Transverse colon (tissue), 4 donors: ENCODE measurements around the gene P4HA3. TPM values are rescaled to one million over a fixed set of nuclear protein-coding genes. Genes with fewer than 3 reads are reported as not detected.
"Not testable (repeated sequence)": the region's sequence is repeated elsewhere in the genome, so short reads cannot be mapped to it uniquely, and the experiment has no call there.

Experiments used
- DNase-seq: peaks from one replicate; pipeline ENCODE4 v3.0.0-alpha.2; 2019
- H3K27ac ChIP-seq, 4 donors: fragments of 200-600 bp; sonication (generic); 2 replicates each; pipeline ENCODE4 v1.5.1; 2016 to 2018; ENCODE audit warnings: inconsistent platforms in 4 of 4
- H3K27me3 ChIP-seq: fragments of 200-600 bp; sonication (generic); 2 replicates; pipeline ENCODE4 v1.5.1; 2017; ENCODE audit warnings: inconsistent platforms
- H3K36me3 ChIP-seq, 4 donors: fragments of 200-600 bp; sonication (generic); 2 replicates each; pipeline ENCODE4 v1.5.1; 2017 to 2019; ENCODE audit warnings: inconsistent platforms in 4 of 4
- H3K4me1 ChIP-seq, 4 donors: fragments of 200-600 bp; sonication (generic); 2 replicates each; pipeline ENCODE4 v1.5.1; 2017 to 2020; ENCODE audit warnings: inconsistent platforms in 4 of 4
- H3K4me3 ChIP-seq, 4 donors: fragments of 200-600 bp; sonication (generic); 1 replicate in 1 of 4; 2 replicates in 3 of 4; pipeline versions ENCODE4 v1.5.1 to v1.6.1; 2017 to 2019; ENCODE audit warnings: inconsistent platforms in 4 of 4
- H3K9me3 ChIP-seq, 2 donors: fragments of 200-600 bp; sonication (generic); 2 replicates each; pipeline ENCODE4 v1.5.1; 2017 to 2019; ENCODE audit warnings: inconsistent platforms in 2 of 2
- EP300 ChIP-seq: sonication (generic); formaldehyde crosslinking; IDR thresholded peaks from one replicate; pipeline ENCODE4 v1.6.1; 2017; ENCODE audit warnings: antibody characterized with exemption, low read depth
- POLR2A ChIP-seq: fragments of 450-650 bp; IDR thresholded peaks from one replicate; pipeline ENCODE4 v1.6.1; 2016; ENCODE audit warnings: antibody characterized with exemption, mild to moderate bottlenecking, moderate library complexity
- POLR2AphosphoS5 ChIP-seq, 3 donors: sonication (generic); formaldehyde crosslinking; IDR thresholded peaks; one replicate each; pipeline ENCODE4 v1.6.1; 2016; ENCODE audit warnings: antibody characterized with exemption in 3 of 3
- WGBS, 2 donors: methylation state at CpG; one replicate each; pipeline ENCODE4 v1.1.5; 2018; ENCODE audit warnings: low coverage in 1 of 2; 5-methylcytosine and 5-hydroxymethylcytosine counted together
- in situ Hi-C, 4 donors: fragments of 200-750 bp; cut with MboI; loops; one replicate each; pipeline versions ENCODE4 v1.15.0 to v1.15.1; 2017; ENCODE audit warnings: low sequenced_read_pairs in 3 of 4, low pct_ligation_motif_present in 1 of 4, low pct_unique_long_range_greater_than_20kb in 1 of 4
- intact Hi-C: fragments of 100-400 bp; cut with DNase I; formaldehyde crosslinking; loops from one replicate; pipeline ENCODE4 v1.15.1; 2023; ENCODE audit warnings: low total_unique reads
- total RNA-seq, 4 donors: library from RNA; depleted of rRNA; stranded (reverse); fragments of >200 nt; gene quantifications; one replicate each; pipeline ENCODE4 v1.1.0, GENCODE V29; 2016
- TF ChIP-seq, protein P1 (sequence below), 5 experiments: fragments of 200-600 bp in 3 of 5; fragments of 450-650 bp in 2 of 5; sonication (generic) in 3 of 5; IDR thresholded peaks; 1 replicate in 2 of 5; 2 replicates in 3 of 5; pipeline ENCODE4 v1.5.1; 2016 to 2017; ENCODE audit warnings: antibody characterized with exemption in 5 of 5, inconsistent platforms in 3 of 5, mild to moderate bottlenecking in 2 of 5, moderate library complexity in 1 of 5

Gene P4HA3
- total RNA-seq, 4 donors from 2014 or later = 0.27 to 0.64 (median 0.40) TPM; not detected in 1

DNA sequence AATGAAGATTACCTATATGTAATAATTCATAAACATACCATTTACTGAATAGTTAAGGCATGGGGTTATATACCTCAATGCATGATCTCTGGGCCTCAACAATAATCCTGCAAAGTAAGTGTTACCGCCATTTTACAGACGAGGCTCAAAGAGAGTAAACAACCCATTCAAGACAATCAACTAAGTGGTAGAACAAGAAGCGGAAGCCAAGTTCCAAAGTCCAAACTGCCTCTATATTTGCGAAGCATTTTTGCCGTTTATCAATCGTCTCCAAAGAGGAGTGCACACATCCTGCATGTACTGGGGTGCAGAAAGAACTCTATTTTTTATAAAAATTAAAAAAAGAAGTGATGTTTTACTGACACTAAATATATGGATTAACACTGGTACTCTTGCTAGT, 27.5 kb upstream of the P4HA3 start:
- Histone ChIP-seq H3K4me3 (no peak overlapping the region), H3K4me1 (peaks cover 0 to 35% (median 14%) of the 10 kb centered on the region in 4 donors), H3K36me3 (peaks cover 0 to 27% (median 0%) of the 10 kb centered on the region in 4 donors), H3K27me3 (no peaks in the 10 kb centered on the region), H3K9me3 (no peaks in the 10 kb centered on the region), H3K27ac (peak overlapping the region; percentile 46 to 66 (median 60))
- TF ChIP-seq POLR2AphosphoS5 (IDR thresholded peaks at IDR 0.05) = peak in 1 of 3 donors; percentile 52
- TF ChIP-seq, protein P1, sequence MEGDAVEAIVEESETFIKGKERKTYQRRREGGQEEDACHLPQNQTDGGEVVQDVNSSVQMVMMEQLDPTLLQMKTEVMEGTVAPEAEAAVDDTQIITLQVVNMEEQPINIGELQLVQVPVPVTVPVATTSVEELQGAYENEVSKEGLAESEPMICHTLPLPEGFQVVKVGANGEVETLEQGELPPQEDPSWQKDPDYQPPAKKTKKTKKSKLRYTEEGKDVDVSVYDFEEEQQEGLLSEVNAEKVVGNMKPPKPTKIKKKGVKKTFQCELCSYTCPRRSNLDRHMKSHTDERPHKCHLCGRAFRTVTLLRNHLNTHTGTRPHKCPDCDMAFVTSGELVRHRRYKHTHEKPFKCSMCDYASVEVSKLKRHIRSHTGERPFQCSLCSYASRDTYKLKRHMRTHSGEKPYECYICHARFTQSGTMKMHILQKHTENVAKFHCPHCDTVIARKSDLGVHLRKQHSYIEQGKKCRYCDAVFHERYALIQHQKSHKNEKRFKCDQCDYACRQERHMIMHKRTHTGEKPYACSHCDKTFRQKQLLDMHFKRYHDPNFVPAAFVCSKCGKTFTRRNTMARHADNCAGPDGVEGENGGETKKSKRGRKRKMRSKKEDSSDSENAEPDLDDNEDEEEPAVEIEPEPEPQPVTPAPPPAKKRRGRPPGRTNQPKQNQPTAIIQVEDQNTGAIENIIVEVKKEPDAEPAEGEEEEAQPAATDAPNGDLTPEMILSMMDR (IDR thresholded peaks at IDR 0.05) = no peak
- intact Hi-C loops = no loop called here
- 42 to 46% methylated on average over 6 of the region's 6 CpGs for WGBS, 2 donors
- in situ Hi-C loops = no loop called here
- DNase-seq = peak; percentile 35

DNA sequence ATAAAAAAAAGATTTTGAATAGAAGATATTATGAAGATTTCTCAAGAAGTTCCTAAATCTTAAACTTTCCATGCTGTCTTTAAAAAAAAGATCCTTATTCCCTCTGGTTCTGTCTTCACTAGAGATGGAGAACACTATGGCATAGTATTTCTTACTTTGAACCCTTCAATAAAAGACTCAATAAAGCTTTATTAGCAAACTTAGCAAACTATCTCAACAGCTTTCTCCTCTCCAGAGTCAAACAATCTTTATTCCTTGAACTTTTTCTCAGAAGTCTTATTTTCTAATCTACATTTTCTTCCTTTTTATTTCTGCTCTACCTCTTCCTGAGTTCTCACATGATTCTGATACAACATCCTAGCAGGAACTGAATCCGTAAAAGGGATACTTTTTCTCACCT, 21.8 kb upstream of the P4HA3 start:
- WGBS, 2 donors = 75 to 92% methylated on average over 1 of the region's 1 CpG
- Histone ChIP-seq H3K27me3 (no peaks in the 10 kb centered on the region), H3K9me3 (no peaks in the 10 kb centered on the region), H3K4me3 (no peak overlapping the region), H3K4me1 (peaks cover 0 to 10% (median 6%) of the 10 kb centered on the region in 4 donors), H3K36me3 (peaks cover 0 to 14% (median 0%) of the 10 kb centered on the region in 4 donors), H3K27ac (no peak overlapping the region)
- in situ Hi-C loops (no loop called here), intact Hi-C loops (no loop called here)
- no peak for DNase-seq
- TF ChIP-seq EP300 = no peak
- no peak for TF ChIP-seq POLR2A
- TF ChIP-seq, protein P1 (IDR thresholded peaks at IDR 0.05) = no peak
- no peak for TF ChIP-seq POLR2AphosphoS5 (IDR thresholded peaks at IDR 0.05)

DNA sequence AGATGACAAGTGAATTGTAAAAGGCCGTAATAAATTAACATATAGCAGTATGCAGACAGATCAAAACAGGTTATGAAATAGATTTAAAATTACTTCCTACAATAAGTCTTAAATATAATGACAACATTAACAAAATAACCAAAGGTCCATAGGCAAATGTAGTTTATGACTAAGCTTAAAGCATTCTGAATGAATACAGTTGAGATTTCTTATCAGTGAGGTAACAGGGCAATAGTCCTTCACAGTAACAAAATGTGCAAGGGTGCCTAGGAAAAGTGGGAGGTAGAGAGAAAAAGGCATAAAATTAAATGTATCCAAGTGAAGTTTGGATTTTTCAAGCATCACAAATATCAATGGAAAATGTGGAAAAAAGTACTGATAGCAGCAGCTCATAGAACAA, 20.9 kb upstream of the P4HA3 start:
- H3K36me3 ChIP-seq = peaks cover 0 to 11% (median 0%) of the 10 kb centered on the region in 4 donors
- no peak overlapping the region for H3K27ac ChIP-seq
- no peak for DNase-seq
- no peaks in the 10 kb centered on the region for H3K9me3 ChIP-seq
- WGBS, 2 donors = 81 to 100% methylated on average over 1 of the region's 1 CpG
- H3K4me3 ChIP-seq = no peak overlapping the region
- TF ChIP-seq POLR2AphosphoS5 (IDR thresholded peaks at IDR 0.05) = no peak
- no peak for TF ChIP-seq EP300
- TF ChIP-seq, protein P1 (IDR thresholded peaks at IDR 0.05) = no peak
- no peak for TF ChIP-seq POLR2A
- in situ Hi-C loops (no loop called here), intact Hi-C loops (no loop called here)
- H3K4me1 ChIP-seq = peaks cover 0 to 10% (median 6%) of the 10 kb centered on the region in 4 donors
- no peaks in the 10 kb centered on the region for H3K27me3 ChIP-seq

DNA sequence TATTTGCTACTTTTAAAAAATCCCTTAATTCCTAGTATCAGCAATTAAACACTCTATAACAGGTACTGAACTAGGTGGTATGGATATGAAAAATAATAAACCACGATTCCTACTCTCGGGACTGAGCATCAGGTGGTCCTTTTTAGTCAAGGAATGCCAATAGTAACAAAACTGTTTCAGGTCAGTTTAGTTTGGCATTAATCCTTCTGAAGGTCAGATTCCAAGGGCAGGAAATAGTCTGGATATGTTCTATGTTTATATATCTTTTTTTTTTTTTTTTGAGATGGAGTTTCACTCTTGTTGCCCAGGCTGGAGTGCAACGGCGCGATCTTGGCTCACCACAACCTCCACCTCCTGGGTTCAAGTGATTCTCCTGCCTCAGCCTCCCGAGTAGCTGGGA, 19.6 kb upstream of the P4HA3 start:
- H3K9me3 ChIP-seq, intact Hi-C loops, H3K27ac ChIP-seq, H3K27me3 ChIP-seq, H3K4me3 ChIP-seq, H3K4me1 ChIP-seq, in situ Hi-C loops, H3K36me3 ChIP-seq, DNase-seq: not testable (repeated sequence)
- WGBS, 2 donors = 93 to 94% methylated on average over 2 to 6 of the region's 6 CpGs

DNA sequence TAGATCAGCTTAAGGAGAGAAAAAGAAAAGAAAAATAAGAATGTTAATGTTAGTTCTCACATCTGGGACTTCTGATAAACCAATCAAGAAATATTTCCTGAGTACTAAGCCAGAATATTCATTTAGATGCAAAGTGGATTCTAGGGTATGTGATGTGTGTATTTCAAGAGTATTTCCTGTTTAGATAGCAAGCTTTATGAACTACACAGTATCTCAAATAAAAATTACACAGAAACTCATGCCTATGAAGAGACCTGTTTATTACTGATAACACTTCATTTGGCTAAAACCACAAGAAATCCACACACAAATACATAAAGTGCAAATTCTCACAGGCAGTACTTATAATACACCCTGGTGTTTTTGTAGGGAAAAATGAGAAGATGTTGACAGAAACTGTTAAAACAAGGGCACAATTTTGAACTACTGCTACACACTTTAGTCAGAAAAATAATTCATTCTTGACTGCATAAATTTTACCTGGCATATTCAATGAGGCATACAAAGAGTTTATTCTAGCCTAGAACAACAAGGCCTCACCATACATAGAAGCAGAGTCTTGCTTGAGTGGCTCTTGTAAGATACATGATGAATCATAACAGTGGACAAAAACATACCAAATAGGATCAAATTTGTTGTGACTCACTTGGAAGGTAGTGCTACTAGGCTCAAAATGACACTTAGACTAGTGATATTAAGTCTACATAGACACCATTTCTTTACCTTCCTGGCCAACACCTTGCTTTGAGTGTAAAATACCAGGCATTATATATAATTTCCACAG, 18.8 kb upstream of the P4HA3 start:
- TF ChIP-seq, protein P1 (IDR thresholded peaks at IDR 0.05) = no peak
- TF ChIP-seq POLR2A = no peak
- no peak for TF ChIP-seq EP300
- no peak for TF ChIP-seq POLR2AphosphoS5 (IDR thresholded peaks at IDR 0.05)
- DNase-seq = no peak
- Histone ChIP-seq H3K27ac (no peak overlapping the region), H3K36me3 (no peaks in the 10 kb centered on the region), H3K4me1 (peaks cover 0 to 13% (median 7%) of the 10 kb centered on the region in 4 donors), H3K9me3 (no peaks in the 10 kb centered on the region), H3K4me3 (no peak overlapping the region), H3K27me3 (no peaks in the 10 kb centered on the region)
- in situ Hi-C loops (no loop called here), intact Hi-C loops (no loop called here)
